ENCODE measurements around the gene TTBK1.

DNA sequence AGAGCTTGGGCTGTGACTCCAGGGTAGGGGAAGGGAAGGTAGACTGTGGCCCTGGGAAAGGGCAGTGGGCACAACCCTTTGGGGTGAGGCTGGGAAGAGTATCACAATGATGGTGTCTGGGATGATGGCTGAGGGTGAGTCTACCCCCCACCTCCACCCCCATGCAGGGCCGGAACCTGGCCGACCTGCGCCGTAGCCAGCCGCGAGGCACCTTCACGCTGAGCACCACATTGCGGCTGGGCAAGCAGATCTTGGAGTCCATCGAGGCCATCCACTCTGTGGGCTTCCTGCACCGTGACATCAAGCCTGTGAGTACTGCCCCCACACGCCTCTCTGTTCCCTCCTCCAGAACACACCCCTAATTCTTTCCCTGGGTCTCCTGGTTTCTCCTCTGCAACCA is 10.1 kb downstream of the TTBK1 start:
- TF ChIP-seq TAF1 (IDR thresholded peaks at IDR 0.05; ENCODE audit: low read depth, low read length) (no peak), POLR2AphosphoS5 (IDR thresholded peaks at IDR 0.05; ENCODE audit: low read depth, low read length) (no peak), POLR2A (IDR thresholded peaks at IDR 0.05; ENCODE audit: low read depth, low read length) (no peak), SPI1 (IDR thresholded peaks at IDR 0.05; ENCODE audit: low read depth, low read length) (no peak), PAX5 (IDR thresholded peaks at IDR 0.05; ENCODE audit: insufficient read depth, low read length, severe bottlenecking) (no peak)
